IPS DF 4.7 (cell line): ENCODE measurements around the gene MAST1.
"Not testable (repeated sequence)": the region's sequence is repeated elsewhere in the genome, so short reads cannot be mapped to it uniquely, and the experiment has no call there.

ENCODE experiments used
- DNase-seq: peaks from one replicate; pipeline ENCODE4 v3.0.0-alpha.2; 2013; ENCODE audit warnings: low spot score; ENCODE audit errors: extremely low read depth

The MAST1 gene

GRCh38 chr19:12840091-12841079, 2.1 kb downstream of the MAST1 start:
- no peak for DNase-seq

DNA sequence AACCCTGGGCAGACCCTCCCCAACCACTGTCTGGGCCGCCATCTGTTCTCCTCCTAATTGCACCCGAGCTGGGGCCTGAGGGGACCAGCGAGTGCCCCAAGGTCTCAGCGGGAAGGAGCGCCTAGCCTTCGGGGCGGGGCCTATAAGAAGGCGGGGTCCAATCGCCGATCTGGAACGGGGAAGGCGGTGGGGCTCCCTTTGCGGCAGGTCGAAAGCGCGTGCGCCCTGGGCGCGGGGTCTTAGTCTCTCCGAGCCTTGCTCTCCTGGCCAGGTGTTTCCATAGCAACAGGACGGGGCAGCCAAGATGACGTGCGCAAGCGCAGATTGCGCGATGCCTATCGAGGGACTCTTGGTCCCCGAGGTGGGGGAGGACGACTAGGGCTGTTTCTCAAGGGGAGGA, 2.8 kb downstream of the MAST1 start:
- DNase-seq, result no peak

- DNase-seq, result no peak
These were observed 4.2 kb downstream of the MAST1 start for GRCh38 chr19:12842511-12842910.

DNA sequence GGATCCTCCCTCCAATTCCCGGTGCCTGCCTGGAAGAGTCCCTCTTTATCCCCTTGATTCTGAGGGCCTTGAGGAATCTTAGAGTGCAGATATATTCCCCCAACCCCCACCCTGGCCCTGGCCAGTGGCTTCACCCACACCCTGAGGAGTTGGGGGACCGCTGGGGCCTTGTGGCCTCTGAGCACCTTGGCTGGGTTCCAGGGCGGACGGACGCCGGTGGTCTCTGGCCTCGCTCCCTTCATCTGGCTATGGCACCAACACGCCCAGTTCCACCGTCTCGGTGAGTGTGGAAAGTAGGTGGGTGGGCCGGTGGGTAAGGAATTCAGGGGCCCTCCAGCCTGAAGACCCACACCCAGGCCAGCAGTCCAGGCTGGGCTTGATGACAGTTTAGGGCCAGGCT, 5.0 kb downstream of the MAST1 start:
- no peak for DNase-seq

DNA sequence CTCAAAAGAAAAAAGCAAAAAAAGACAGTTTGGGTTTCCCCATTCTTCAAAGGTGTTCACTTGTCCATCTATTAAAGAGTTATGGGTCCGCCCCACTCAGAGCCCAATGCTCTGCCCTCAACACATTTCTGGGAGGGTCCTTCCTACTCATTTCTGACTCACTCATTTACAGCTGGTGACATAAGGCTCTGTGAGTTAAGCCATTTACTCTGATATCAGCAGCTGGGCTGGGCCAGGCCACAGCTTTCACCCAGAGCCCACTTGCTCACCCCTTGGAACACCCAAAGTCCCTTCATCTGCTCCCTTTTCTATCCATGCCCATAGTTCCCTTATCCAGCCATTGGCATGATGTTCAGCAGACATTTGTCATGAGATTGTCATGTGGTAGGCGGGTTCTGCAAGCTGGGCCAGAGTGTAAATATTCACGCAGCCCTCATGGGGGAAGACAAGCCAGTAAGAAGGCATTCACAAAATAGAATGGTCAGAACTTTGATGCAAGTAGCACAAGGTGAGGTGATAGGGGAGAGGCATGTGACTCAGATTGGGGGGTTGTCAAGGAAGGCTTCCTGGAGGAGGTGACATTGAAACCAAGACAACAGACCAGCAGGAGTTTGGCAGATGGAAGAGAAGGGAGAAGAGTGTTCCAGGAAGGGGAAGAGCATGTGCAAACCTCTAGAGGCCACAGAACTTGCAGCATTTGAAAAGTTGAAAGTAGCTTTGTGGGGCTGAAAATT, 5.9 kb downstream of the MAST1 start:
- no peak for DNase-seq

GRCh38 chr19:12846613-12847012, 8.3 kb downstream of the MAST1 start:
- DNase-seq, result not testable (repeated sequence)

DNA sequence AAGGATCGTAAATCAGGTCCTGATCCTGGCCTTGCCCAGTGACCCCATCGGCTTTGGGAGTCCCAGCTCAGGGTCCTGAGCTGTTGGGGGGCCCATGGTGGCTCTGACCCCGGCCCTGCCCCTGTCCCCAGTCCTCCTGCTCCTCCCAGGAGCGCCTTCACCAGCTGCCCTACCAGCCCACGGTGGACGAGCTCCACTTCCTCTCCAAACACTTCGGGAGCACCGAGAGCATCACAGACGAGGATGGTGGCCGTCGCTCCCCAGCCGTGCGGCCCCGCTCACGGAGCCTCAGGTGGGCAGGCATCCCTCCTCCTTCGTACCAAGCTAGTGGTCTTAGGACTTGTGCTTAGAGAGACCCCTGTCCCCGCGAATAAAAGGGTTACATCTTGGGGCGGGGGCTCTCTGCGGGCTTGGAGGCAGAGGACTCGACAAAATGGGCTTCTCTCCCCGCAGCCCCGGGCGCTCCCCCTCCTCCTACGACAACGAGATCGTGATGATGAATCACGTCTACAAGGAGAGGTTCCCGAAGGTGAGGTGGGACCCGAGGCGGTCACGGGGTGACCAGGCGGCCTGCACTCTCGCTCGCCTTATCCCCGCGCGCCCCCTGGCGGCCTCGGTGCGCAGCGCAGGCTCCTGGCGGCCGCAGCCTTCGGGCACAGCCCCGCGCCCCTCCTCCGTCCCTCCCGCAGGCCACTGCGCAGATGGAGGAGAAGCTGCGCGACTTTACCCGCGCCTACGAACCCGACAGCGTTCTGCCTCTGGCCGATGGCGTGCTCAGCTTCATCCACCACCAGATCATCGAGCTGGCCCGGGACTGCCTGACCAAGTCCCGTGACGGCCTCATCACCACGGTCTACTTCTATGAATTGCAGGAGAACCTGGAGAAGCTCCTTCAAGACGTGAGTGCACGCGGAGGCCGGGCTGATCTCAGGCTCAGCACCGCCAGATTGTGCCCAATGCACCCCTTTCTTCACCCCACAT, 9.1 kb downstream of the MAST1 start:
- no peak for DNase-seq

- no peak for DNase-seq
These were observed 18.3 kb downstream of the MAST1 start for GRCh38 chr19:12856653-12857052.

- DNase-seq, result no peak
These were observed 20.0 kb downstream of the MAST1 start for GRCh38 chr19:12858041-12858928.

GRCh38 chr19:12859546-12859945, 21.2 kb downstream of the MAST1 start:
- DNase-seq, result no peak

GRCh38 chr19:12864143-12864542, 25.8 kb downstream of the MAST1 start:
- no peak for DNase-seq

DNA sequence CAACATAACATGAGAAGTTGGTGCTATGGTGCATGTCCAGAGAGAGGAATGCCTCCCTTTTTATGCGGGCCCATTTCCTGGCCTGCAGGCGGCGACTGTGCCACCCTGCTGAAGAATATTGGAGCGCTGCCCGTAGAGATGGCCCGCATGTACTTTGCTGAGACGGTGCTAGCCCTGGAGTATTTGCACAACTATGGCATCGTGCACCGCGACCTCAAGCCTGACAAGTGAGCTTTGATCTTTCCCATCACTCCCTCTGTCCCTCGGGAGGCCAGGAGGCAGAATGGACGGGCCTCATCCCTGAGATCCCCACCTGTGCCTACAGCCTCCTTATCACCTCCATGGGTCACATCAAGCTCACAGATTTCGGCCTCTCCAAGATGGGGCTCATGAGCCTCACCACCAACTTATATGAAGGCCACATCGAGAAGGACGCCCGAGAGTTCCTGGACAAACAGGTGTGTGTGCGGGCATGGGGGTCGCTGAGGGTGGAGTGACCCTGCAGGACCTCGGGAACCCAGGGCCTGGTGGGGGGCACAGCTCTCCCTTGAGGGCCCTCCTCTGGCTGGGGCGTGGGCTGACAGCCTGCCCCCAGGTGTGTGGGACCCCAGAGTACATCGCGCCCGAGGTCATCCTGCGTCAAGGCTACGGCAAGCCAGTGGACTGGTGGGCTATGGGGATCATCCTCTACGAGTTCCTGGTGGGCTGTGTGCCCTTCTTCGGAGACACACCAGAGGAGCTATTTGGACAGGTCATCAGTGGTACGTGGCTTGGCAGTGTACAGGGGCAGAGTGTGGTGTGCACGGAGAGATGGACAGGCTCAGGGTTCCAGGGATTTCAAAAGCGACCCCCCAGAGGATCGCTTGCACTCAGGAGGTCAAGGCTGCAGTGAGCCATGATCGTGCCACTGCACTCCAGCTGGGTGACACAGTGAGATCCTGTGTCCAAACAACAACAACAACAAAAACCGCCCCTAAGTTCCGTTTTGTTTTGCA, 26.7 kb downstream of the MAST1 start:
- DNase-seq, result no peak

- no peak for DNase-seq
These were observed 27.6 kb downstream of the MAST1 start for GRCh38 chr19:12865746-12866415.

- DNase-seq, result no peak
These were observed 28.3 kb downstream of the MAST1 start for GRCh38 chr19:12866416-12867119.

- no peak for DNase-seq
These were observed 29.1 kb downstream of the MAST1 start for GRCh38 chr19:12867120-12868099.

GRCh38 chr19:12868540-12869112, 30.3 kb downstream of the MAST1 start:
- no peak for DNase-seq
